ENCODE measurements around the gene SYK. TPM values are rescaled to one million over a fixed set of nuclear protein-coding genes. Genes with fewer than 3 reads are reported as not detected.

The SYK gene
- total and polyA plus RNA-seq, 4 donors = 2.1 to 31.5 (median 13.3) TPM

- Histone ChIP-seq H3K4me3 (ENCODE audit: low read length in 2 of 2) (no peak overlapping the region), H3K36me3 (ENCODE audit: control insufficient read depth in 1 of 2, insufficient read depth in 2 of 2, low read length in 1 of 2) (no peaks in the 10 kb centered on the region), H3K27ac (ENCODE audit: low read depth in 1 of 2, low read length in 2 of 2) (no peak overlapping the region), H3K9me3 (ENCODE audit: control insufficient read depth, low read length) (no peaks in the 10 kb centered on the region), H3K4me1 (ENCODE audit: control insufficient read depth in 1 of 2, insufficient read depth in 2 of 2, low read length in 2 of 2) (no peaks in the 10 kb centered on the region), H3K27me3 (ENCODE audit: control insufficient read depth in 1 of 2, insufficient read depth in 2 of 2, low read length in 1 of 2) (no peaks in the 10 kb centered on the region)
- WGBS, 2 donors = 80 to 89% methylated on average over 5 of the region's 5 CpGs
- DNase-seq (no peak), ATAC-seq (ENCODE audit: low FRiP score) (no peak)
- intact Hi-C loops (cut with DNase I) = no loop called here
Observed at GRCh38 chr9:90857855-90858254, 56.2 kb downstream of the SYK start.

DNA sequence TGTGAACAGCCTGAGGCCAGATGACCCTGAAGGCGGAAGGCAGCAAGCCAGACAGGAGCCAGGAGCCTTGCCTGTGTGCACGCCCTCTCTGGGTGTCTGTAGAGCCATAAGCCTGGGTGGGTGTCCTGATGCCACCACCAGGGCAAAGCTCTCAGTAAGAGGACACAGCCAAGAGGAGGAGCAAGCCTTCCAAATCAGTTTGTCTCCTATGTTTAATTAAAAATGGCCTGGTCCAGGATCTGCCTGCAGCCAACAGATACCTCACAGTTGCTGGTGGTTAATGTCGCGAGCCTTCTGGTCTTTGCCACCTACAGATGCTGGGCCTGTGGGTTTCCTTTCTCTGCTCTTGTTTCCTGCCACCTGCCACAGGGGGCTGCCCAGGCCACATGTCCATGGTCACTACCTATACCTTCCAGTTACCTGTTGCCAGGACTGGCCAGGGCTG, 56.9 kb downstream of the SYK start:
- H3K4me1 ChIP-seq (ENCODE audit: control insufficient read depth in 1 of 2, insufficient read depth in 2 of 2, low read length in 2 of 2) = no peaks in the 10 kb centered on the region
- H3K36me3 ChIP-seq (ENCODE audit: control insufficient read depth in 1 of 2, insufficient read depth in 2 of 2, low read length in 1 of 2) = no peaks in the 10 kb centered on the region
- ATAC-seq (ENCODE audit: low FRiP score) (no peak), DNase-seq (no peak)
- H3K4me3 ChIP-seq (ENCODE audit: low read length in 2 of 2) = no peak overlapping the region
- no peak overlapping the region for H3K27ac ChIP-seq (ENCODE audit: low read depth in 1 of 2, low read length in 2 of 2)
- no peaks in the 10 kb centered on the region for H3K9me3 ChIP-seq (ENCODE audit: control insufficient read depth, low read length)
- H3K27me3 ChIP-seq (ENCODE audit: control insufficient read depth in 1 of 2, insufficient read depth in 2 of 2, low read length in 1 of 2) = no peaks in the 10 kb centered on the region
- intact Hi-C loops (cut with DNase I) = no loop called here
- WGBS, 2 donors = 95 to 98% methylated on average over 4 of the region's 4 CpGs

GRCh38 chr9:90860382-90860781, 58.8 kb downstream of the SYK start:
- Histone ChIP-seq H3K27me3 (ENCODE audit: control insufficient read depth in 1 of 2, insufficient read depth in 2 of 2, low read length in 1 of 2) (no peaks in the 10 kb centered on the region), H3K9me3 (ENCODE audit: control insufficient read depth, low read length) (no peaks in the 10 kb centered on the region), H3K4me1 (ENCODE audit: control insufficient read depth in 1 of 2, insufficient read depth in 2 of 2, low read length in 2 of 2) (no peaks in the 10 kb centered on the region), H3K36me3 (ENCODE audit: control insufficient read depth in 1 of 2, insufficient read depth in 2 of 2, low read length in 1 of 2) (no peaks in the 10 kb centered on the region), H3K27ac (ENCODE audit: low read depth in 1 of 2, low read length in 2 of 2) (no peak overlapping the region), H3K4me3 (ENCODE audit: low read length in 2 of 2) (no peak overlapping the region)
- DNase-seq (no peak), ATAC-seq (ENCODE audit: low FRiP score) (no peak)
- intact Hi-C loops (cut with DNase I) = no loop called here
- 83 to 84% methylated on average over 5 of the region's 5 CpGs for WGBS, 2 donors

DNA sequence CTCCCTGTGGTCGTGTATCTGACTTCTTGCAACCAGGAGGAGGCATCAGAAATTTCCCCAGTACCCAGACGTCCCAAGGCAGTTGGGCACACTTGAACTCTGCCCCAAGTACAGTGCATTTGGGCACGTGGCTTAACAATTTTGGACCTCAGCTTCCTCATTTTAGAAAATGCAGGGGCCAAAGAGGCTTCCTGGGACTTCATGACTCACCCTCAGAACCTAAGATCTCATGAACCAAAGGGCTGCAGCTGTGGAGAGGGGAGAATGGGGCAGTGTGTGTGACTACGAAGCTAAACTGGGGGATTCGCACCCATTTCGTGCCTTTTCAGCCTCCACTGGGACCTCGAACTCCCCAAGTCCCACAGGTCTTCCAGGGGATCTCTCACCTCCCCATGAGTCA, 59.2 kb downstream of the SYK start:
- WGBS, 2 donors = 85 to 87% methylated on average over 7 of the region's 7 CpGs
- no peaks in the 10 kb centered on the region for H3K9me3 ChIP-seq (ENCODE audit: control insufficient read depth, low read length)
- H3K4me3 ChIP-seq (ENCODE audit: low read length in 2 of 2) = no peak overlapping the region
- no peak overlapping the region for H3K27ac ChIP-seq (ENCODE audit: low read depth in 1 of 2, low read length in 2 of 2)
- H3K27me3 ChIP-seq (ENCODE audit: control insufficient read depth in 1 of 2, insufficient read depth in 2 of 2, low read length in 1 of 2) = no peaks in the 10 kb centered on the region
- no peaks in the 10 kb centered on the region for H3K4me1 ChIP-seq (ENCODE audit: control insufficient read depth in 1 of 2, insufficient read depth in 2 of 2, low read length in 2 of 2)
- no peaks in the 10 kb centered on the region for H3K36me3 ChIP-seq (ENCODE audit: control insufficient read depth in 1 of 2, insufficient read depth in 2 of 2, low read length in 1 of 2)
- DNase-seq = peak in 1 of 2 donors; percentile 60
- no peak for ATAC-seq (ENCODE audit: low FRiP score)
- intact Hi-C loops (cut with DNase I) = no loop called here

DNA sequence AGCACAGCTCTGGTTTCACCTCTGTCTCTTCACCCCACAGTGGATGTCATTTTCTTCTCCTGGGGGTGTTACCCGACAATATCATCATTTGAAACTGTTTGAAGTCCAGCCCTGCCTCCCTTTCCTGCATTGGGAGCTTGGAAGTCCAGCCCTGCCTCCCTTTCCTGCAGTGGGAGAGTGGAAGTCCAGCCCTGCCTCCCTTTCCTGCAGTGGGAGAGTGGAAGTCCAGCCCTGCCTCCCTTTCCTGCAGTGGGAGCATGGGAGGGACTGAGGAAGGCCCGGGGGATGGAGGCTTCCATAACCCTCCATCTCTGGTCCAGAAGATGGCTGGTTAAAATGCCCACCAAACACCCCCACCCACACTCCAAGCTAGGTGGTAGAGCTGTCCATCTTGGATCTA, 59.8 kb downstream of the SYK start:
- WGBS, 2 donors = 85 to 86% methylated on average over 2 of the region's 2 CpGs
- intact Hi-C loops (cut with DNase I) = no loop called here
- ATAC-seq (ENCODE audit: low FRiP score) = no peak

GRCh38 chr9:90861826-90862740, 60.5 kb downstream of the SYK start:
- Histone ChIP-seq H3K27me3 (ENCODE audit: control insufficient read depth in 1 of 2, insufficient read depth in 2 of 2, low read length in 1 of 2) (no peaks in the 10 kb centered on the region), H3K9me3 (ENCODE audit: control insufficient read depth, low read length) (no peaks in the 10 kb centered on the region), H3K4me1 (ENCODE audit: control insufficient read depth in 1 of 2, insufficient read depth in 2 of 2, low read length in 2 of 2) (no peaks in the 10 kb centered on the region), H3K4me3 (ENCODE audit: low read length in 2 of 2) (no peak overlapping the region), H3K36me3 (ENCODE audit: control insufficient read depth in 1 of 2, insufficient read depth in 2 of 2, low read length in 1 of 2) (no peaks in the 10 kb centered on the region), H3K27ac (ENCODE audit: low read depth in 1 of 2, low read length in 2 of 2) (no peak overlapping the region)
- peak; percentile 46 for ATAC-seq (ENCODE audit: low FRiP score)
- intact Hi-C loops (cut with DNase I) = no loop called here
- no peak for DNase-seq
- WGBS, 2 donors = 89 to 93% methylated on average over 16 of the region's 16 CpGs

More for the DNA sequence above, 59.8 kb downstream of the SYK start:
- no peaks in the 10 kb centered on the region for H3K27me3 ChIP-seq (ENCODE audit: control insufficient read depth in 1 of 2, insufficient read depth in 2 of 2, low read length in 1 of 2)
- no peaks in the 10 kb centered on the region for H3K9me3 ChIP-seq (ENCODE audit: control insufficient read depth, low read length)
- H3K27ac ChIP-seq (ENCODE audit: low read depth in 1 of 2, low read length in 2 of 2) = no peak overlapping the region
- DNase-seq = no peak
- H3K36me3 ChIP-seq (ENCODE audit: control insufficient read depth in 1 of 2, insufficient read depth in 2 of 2, low read length in 1 of 2) = no peaks in the 10 kb centered on the region
- no peak overlapping the region for H3K4me3 ChIP-seq (ENCODE audit: low read length in 2 of 2)
- H3K4me1 ChIP-seq (ENCODE audit: control insufficient read depth in 1 of 2, insufficient read depth in 2 of 2, low read length in 2 of 2) = no peaks in the 10 kb centered on the region

GRCh38 chr9:90864779-90865178, 63.2 kb downstream of the SYK start:
- intact Hi-C loops (cut with DNase I) = no loop called here
- H3K4me3 ChIP-seq (ENCODE audit: low read length in 2 of 2) = no peak overlapping the region
- ATAC-seq (ENCODE audit: low FRiP score) (no peak), DNase-seq (no peak)
- WGBS, 2 donors = 82 to 83% methylated on average over 7 of the region's 7 CpGs
- H3K27me3 ChIP-seq (ENCODE audit: control insufficient read depth in 1 of 2, insufficient read depth in 2 of 2, low read length in 1 of 2) = no peaks in the 10 kb centered on the region
- H3K4me1 ChIP-seq (ENCODE audit: control insufficient read depth in 1 of 2, insufficient read depth in 2 of 2, low read length in 2 of 2) = no peaks in the 10 kb centered on the region
- H3K9me3 ChIP-seq (ENCODE audit: control insufficient read depth, low read length) = no peaks in the 10 kb centered on the region
- H3K27ac ChIP-seq (ENCODE audit: low read depth in 1 of 2, low read length in 2 of 2) = no peak overlapping the region
- H3K36me3 ChIP-seq (ENCODE audit: control insufficient read depth in 1 of 2, insufficient read depth in 2 of 2, low read length in 1 of 2) = no peaks in the 10 kb centered on the region

- Histone ChIP-seq H3K27ac (ENCODE audit: low read depth in 1 of 2, low read length in 2 of 2) (no peak overlapping the region), H3K36me3 (ENCODE audit: control insufficient read depth in 1 of 2, insufficient read depth in 2 of 2, low read length in 1 of 2) (no peaks in the 10 kb centered on the region), H3K4me3 (ENCODE audit: low read length in 2 of 2) (no peak overlapping the region), H3K4me1 (ENCODE audit: control insufficient read depth in 1 of 2, insufficient read depth in 2 of 2, low read length in 2 of 2) (no peaks in the 10 kb centered on the region), H3K27me3 (ENCODE audit: control insufficient read depth in 1 of 2, insufficient read depth in 2 of 2, low read length in 1 of 2) (no peaks in the 10 kb centered on the region), H3K9me3 (ENCODE audit: control insufficient read depth, low read length) (no peaks in the 10 kb centered on the region)
- ATAC-seq (ENCODE audit: low FRiP score) = no peak
- DNase-seq = no peak
- WGBS, 2 donors = 89 to 91% methylated on average over 14 of the region's 14 CpGs
- intact Hi-C loops (cut with DNase I) = no loop called here
Observed at GRCh38 chr9:90867101-90867500, 65.5 kb downstream of the SYK start.

DNA sequence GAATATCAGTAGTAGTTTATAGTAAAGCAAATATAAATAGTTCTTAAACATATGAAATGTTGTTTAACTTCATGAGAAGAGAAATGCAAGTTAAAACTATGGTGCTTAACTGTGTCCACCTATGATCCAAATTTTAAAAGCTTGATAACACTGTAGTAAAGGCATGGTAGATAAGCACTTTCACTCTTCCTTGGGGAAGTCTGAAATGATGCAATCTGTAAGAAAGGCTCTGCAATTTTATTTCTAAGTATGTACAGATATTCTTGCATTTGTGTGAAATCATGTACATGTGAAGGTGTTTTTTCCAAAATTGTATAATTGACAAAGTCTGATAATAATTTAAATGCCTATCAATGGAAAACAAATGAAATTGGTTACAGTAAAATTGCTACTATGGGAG, 66.9 kb downstream of the SYK start:
- Histone ChIP-seq H3K36me3 (ENCODE audit: control insufficient read depth in 1 of 2, insufficient read depth in 2 of 2, low read length in 1 of 2) (no peaks in the 10 kb centered on the region), H3K4me3 (ENCODE audit: low read length in 2 of 2) (no peak overlapping the region), H3K9me3 (ENCODE audit: control insufficient read depth, low read length) (no peaks in the 10 kb centered on the region), H3K27me3 (ENCODE audit: control insufficient read depth in 1 of 2, insufficient read depth in 2 of 2, low read length in 1 of 2) (no peaks in the 10 kb centered on the region), H3K4me1 (ENCODE audit: control insufficient read depth in 1 of 2, insufficient read depth in 2 of 2, low read length in 2 of 2) (no peaks in the 10 kb centered on the region), H3K27ac (ENCODE audit: low read depth in 1 of 2, low read length in 2 of 2) (no peak overlapping the region)
- intact Hi-C loops (cut with DNase I) = no loop called here
- DNase-seq (no peak), ATAC-seq (ENCODE audit: low FRiP score) (no peak)
